Osteocyte (in vitro differentiated cells): ENCODE data around the gene AHNAK2. TPM values are rescaled to one million over a fixed set of nuclear protein-coding genes. Genes with fewer than 3 reads are reported as not detected.

ENCODE experiments used
- DNase-seq: peaks from one replicate; pipeline ENCODE4 v3.0.0; 2021; ENCODE audit warnings: mixed read lengths; ENCODE audit not compliant: unreplicated experiment; ENCODE audit errors: extremely low spot score
- H3K27ac Mint-ChIP-seq: one replicate; pipeline ENCODE4 v1.8.0; 2021; ENCODE audit warnings: mild to moderate bottlenecking, mixed read lengths; ENCODE audit not compliant: unreplicated experiment
- H3K27me3 Mint-ChIP-seq: one replicate; pipeline ENCODE4 v1.8.0; 2021; ENCODE audit warnings: mixed read lengths; ENCODE audit not compliant: unreplicated experiment
- H3K36me3 Mint-ChIP-seq: one replicate; pipeline ENCODE4 v1.8.0; 2021; ENCODE audit warnings: mixed read lengths; ENCODE audit not compliant: unreplicated experiment
- H3K4me1 Mint-ChIP-seq: one replicate; pipeline ENCODE4 v1.8.0; 2021; ENCODE audit warnings: mixed read lengths; ENCODE audit not compliant: unreplicated experiment
- H3K4me3 Mint-ChIP-seq: one replicate; pipeline ENCODE4 v1.8.0; 2021; ENCODE audit warnings: mild to moderate bottlenecking, moderate library complexity, mixed read lengths; ENCODE audit not compliant: unreplicated experiment
- H3K9me3 Mint-ChIP-seq: one replicate; pipeline ENCODE4 v1.8.0; 2021; ENCODE audit warnings: mixed read lengths; ENCODE audit not compliant: unreplicated experiment
- CTCF ChIP-seq: fragments of 200-600 bp; sonication (generic); IDR thresholded peaks from 2 replicates; pipeline ENCODE4 v1.5.0; 2021; ENCODE audit warnings: antibody characterized with exemption, mild to moderate bottlenecking, moderate library complexity
- total RNA-seq: library from RNA; stranded (reverse); gene quantifications from 2 replicates; pipeline ENCODE4 v1.2.1, GENCODE V29; 2021

Gene AHNAK2
- total RNA-seq, 1 donor from 2014 or later, result 145 TPM

DNA sequence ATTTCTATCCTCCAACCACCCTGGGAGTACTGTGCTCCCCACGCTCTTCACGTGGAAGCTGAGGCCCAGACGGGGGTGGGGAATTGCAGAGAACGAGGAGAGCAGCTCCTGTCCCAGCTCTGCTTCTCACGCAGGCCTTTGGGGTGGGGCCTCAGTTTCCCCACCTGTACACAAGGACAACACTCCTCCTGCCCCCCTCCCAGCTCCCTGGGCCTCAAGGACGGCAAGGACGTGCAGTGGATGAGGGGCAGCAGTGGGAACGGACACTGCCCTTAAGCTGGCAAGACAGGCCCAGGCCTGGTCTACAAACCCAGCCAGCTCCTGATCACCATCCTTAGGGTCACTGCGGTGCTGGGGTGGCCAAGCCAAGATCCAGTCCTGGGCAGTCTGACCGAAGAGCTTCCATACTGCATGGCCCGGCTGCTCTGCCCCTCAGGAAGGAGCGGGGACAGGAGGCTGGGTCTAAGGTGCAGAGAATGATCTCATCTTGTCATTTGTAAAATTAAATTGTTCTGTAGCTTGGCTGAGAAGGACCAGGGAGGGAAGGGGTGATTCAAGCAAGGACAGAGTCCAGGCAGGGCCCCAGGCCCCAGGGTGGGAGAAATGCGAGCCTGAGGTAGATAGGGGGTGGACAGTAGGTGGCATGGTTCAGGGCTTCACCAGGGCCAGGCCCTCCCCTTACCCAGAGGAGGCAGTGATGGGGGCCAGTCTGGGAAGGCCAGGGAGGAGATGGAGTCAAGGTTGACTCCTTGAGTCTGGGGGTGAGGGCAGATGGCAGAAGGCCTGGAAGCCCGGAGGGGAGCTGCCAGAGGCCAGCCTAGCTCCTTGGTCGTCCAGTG is 6.1 kb upstream of the AHNAK2 start:
- peak overlapping the region; percentile 64 for H3K4me3 Mint-ChIP-seq
- TF ChIP-seq CTCF, result no peak
- peak overlapping the region; percentile 10 for H3K27ac Mint-ChIP-seq
- H3K4me1 Mint-ChIP-seq, result peaks cover 12% of the 10 kb centered on the region
- H3K36me3 Mint-ChIP-seq, result no peaks in the 10 kb centered on the region
- no peaks in the 10 kb centered on the region for H3K9me3 Mint-ChIP-seq
- no peaks in the 10 kb centered on the region for H3K27me3 Mint-ChIP-seq
- DNase-seq, result no peak

- no peaks in the 10 kb centered on the region for H3K27me3 Mint-ChIP-seq
- peaks cover 15% of the 10 kb centered on the region for H3K4me1 Mint-ChIP-seq
- TF ChIP-seq CTCF, result no peak
- no peaks in the 10 kb centered on the region for H3K9me3 Mint-ChIP-seq
- no peak overlapping the region for H3K4me3 Mint-ChIP-seq
- H3K36me3 Mint-ChIP-seq, result no peaks in the 10 kb centered on the region
- no peak overlapping the region for H3K27ac Mint-ChIP-seq
- DNase-seq, result no peak
Observed at GRCh38 chr14:104983231-104983721, 5.1 kb upstream of the AHNAK2 start.

- H3K27me3 Mint-ChIP-seq, result no peaks in the 10 kb centered on the region
- H3K36me3 Mint-ChIP-seq, result no peaks in the 10 kb centered on the region
- TF ChIP-seq CTCF, result no peak
- no peak for DNase-seq
- H3K4me1 Mint-ChIP-seq, result peaks cover 17% of the 10 kb centered on the region
- H3K4me3 Mint-ChIP-seq, result no peak overlapping the region
- H3K9me3 Mint-ChIP-seq, result no peaks in the 10 kb centered on the region
- H3K27ac Mint-ChIP-seq, result no peak overlapping the region
Observed at GRCh38 chr14:104982548-104983230, 4.5 kb upstream of the AHNAK2 start.

DNA sequence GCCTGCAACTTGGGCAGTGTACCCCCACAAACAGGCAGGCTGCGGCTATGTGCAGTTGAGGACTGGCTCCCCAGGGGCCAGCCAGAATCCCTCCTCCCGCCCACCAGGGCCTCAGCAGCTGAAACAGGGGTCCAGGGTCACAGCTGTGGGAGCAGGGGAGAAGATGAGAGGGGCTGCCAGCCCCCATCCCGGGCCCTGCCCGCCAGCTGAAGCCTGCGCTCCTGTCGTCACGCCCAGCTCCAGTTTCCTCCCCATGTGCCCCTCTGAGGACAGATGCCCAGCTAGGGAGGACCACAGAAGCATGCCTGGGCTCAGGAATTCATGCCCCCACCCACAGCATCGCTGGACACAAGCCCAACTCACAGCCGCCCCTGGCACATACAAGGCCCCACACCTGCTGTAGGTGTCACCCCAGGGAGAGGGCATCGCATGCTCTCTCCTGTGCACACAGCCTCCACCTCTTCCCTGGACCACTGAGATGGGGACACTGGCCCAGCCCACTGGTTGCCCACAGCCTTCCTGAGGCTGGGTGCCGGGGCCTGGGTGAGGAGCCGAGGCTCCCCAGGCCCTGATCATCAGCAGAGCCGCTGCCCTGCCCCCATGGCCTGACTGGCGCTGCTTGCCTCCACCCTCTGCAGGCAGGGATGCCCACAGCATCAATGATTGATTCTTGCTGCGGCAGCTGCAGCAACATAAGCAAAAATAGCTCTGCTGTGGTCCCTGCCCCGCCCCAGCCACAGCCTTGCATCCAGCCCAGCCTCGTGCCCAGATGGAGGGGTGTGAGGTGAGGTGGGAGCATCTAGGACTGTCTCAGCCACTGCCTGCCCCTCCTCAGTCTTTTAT is 3.7 kb upstream of the AHNAK2 start:
- Mint-ChIP-seq H3K4me1 (peaks cover 21% of the 10 kb centered on the region), H3K4me3 (no peak overlapping the region), H3K27me3 (no peaks in the 10 kb centered on the region), H3K9me3 (no peaks in the 10 kb centered on the region), H3K27ac (no peak overlapping the region), H3K36me3 (no peaks in the 10 kb centered on the region)
- no peak for TF ChIP-seq CTCF
- peak; percentile 81 for DNase-seq
